Stimulated activated CD4-positive, alpha-beta T cell treated with anti-CD3 and anti-CD28 coated beads, Interleukin-15, amount 100 ng/mL, for 24 hours (primary cell): ENCODE results near the gene SLC4A4.

Source experiments
- DNase-seq: peaks from one replicate; pipeline ENCODE4 v3.0.0-alpha.2; 2020

SLC4A4 gene

GRCh38 chr4:71608678-71609071, 269.9 kb downstream of the SLC4A4 start:
- DNase-seq, result no peak

GRCh38 chr4:71609167-71609566, 270.3 kb downstream of the SLC4A4 start:
- DNase-seq, result no peak

GRCh38 chr4:71609651-71610050, 270.8 kb downstream of the SLC4A4 start:
- DNase-seq, result no peak

- DNase-seq, result no peak
Observed at GRCh38 chr4:71614621-71615020, 275.8 kb downstream of the SLC4A4 start.

GRCh38 chr4:71616168-71616811, 277.5 kb downstream of the SLC4A4 start:
- DNase-seq, result no peak
